ENCODE results near the gene LRRC4C.

LRRC4C gene

DNA sequence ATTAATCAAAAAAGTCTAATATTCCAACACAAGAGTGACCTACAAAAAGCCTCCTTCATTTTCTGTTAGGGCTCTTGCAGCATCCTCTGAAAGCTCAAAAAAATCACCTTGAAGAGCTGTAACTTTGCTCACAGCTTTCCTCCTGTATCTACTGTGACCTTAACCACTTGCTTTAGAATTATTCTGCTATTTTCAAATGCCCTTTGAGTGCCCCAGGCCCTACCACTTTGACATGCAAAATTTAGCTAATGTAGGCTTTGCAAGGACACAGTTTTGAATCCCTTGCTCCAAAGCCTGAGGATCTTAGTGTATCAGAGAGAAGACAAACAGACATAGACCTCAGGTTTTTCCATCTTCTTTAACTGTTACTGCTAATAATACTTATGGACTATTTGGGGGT lies 253.1 kb downstream of the LRRC4C start:
- TF ChIP-seq, protein P1, sequence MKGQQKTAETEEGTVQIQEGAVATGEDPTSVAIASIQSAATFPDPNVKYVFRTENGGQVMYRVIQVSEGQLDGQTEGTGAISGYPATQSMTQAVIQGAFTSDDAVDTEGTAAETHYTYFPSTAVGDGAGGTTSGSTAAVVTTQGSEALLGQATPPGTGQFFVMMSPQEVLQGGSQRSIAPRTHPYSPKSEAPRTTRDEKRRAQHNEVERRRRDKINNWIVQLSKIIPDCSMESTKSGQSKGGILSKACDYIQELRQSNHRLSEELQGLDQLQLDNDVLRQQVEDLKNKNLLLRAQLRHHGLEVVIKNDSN (IDR thresholded peaks at IDR 0.05), result no peak
- TF ChIP-seq EGR1 (IDR thresholded peaks at IDR 0.05), result no peak
- no peak for TF ChIP-seq RAD21 (IDR thresholded peaks at IDR 0.05; ENCODE audit: low read depth)
- TF ChIP-seq TAF1 (IDR thresholded peaks at IDR 0.05; ENCODE audit: low read depth), result no peak
- TF ChIP-seq FOXM1 (IDR thresholded peaks at IDR 0.05; ENCODE audit: borderline replicate concordance, low read depth), result no peak
- no peak for TF ChIP-seq TEAD4 (IDR thresholded peaks at IDR 0.05)
- no peak for TF ChIP-seq TCF12 (IDR thresholded peaks at IDR 0.05; ENCODE audit: low read depth)
- no peak for TF ChIP-seq EP300 (IDR thresholded peaks at IDR 0.05; ENCODE audit: borderline replicate concordance)
- TF ChIP-seq NFIC (IDR thresholded peaks at IDR 0.05), result no peak
- no peak for TF ChIP-seq CREB1 (IDR thresholded peaks at IDR 0.05; ENCODE audit: low read depth)
- no peak for TF ChIP-seq REST (IDR thresholded peaks at IDR 0.05; ENCODE audit: low read depth)
- TF ChIP-seq, protein P2, sequence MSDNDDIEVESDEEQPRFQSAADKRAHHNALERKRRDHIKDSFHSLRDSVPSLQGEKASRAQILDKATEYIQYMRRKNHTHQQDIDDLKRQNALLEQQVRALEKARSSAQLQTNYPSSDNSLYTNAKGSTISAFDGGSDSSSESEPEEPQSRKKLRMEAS (IDR thresholded peaks at IDR 0.05), result no peak
- TF ChIP-seq CEBPB (IDR thresholded peaks at IDR 0.05), result no peak
- TF ChIP-seq YY1 (IDR thresholded peaks at IDR 0.05; ENCODE audit: low read depth), result no peak
- TF ChIP-seq ZBTB7A (IDR thresholded peaks at IDR 0.05; ENCODE audit: low read depth), result no peak

DNA sequence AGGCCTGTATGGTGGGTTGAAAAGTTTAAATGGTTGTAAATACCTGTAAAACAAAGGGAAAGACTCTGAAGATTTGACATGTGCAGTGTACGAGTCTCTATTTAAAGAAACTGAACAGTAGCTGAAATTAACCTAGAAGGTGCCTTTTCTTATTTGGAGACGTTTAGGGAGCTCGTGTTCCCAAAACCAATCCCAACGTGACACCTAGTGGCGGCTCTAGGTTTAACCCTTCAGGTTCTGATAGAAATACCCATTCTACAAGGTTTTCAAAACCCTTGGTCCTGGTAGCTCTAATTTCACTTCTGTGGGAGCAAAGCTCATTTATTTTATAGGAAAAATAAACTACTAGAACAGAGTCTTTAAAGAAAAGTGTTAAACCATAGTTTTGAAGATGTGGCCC lies 258.3 kb downstream of the LRRC4C start:
- TF ChIP-seq, protein P1 (IDR thresholded peaks at IDR 0.05), result no peak
- TF ChIP-seq RAD21 (IDR thresholded peaks at IDR 0.05; ENCODE audit: low read depth), result peak; percentile 18; the same call in 1 of the 2 replicates

GRCh38 chr11:41190437-41191082 lies 268.9 kb downstream of the LRRC4C start:
- TF ChIP-seq, protein P1 (IDR thresholded peaks at IDR 0.05), result no peak
- TF ChIP-seq REST (IDR thresholded peaks at IDR 0.05; ENCODE audit: low read depth) (no peak), TEAD4 (IDR thresholded peaks at IDR 0.05) (no peak), ZBTB7A (IDR thresholded peaks at IDR 0.05; ENCODE audit: low read depth) (no peak), YY1 (IDR thresholded peaks at IDR 0.05; ENCODE audit: low read depth) (no peak)

- TF ChIP-seq TCF12 (IDR thresholded peaks at IDR 0.05; ENCODE audit: low read depth) (no peak), EGR1 (IDR thresholded peaks at IDR 0.05) (no peak), EP300 (IDR thresholded peaks at IDR 0.05; ENCODE audit: borderline replicate concordance) (no peak), REST (IDR thresholded peaks at IDR 0.05; ENCODE audit: low read depth) (no peak), FOXM1 (IDR thresholded peaks at IDR 0.05; ENCODE audit: borderline replicate concordance, low read depth) (no peak)
- TF ChIP-seq, protein P1 (IDR thresholded peaks at IDR 0.05), result no peak
Observed at GRCh38 chr11:41189701-41190436, 269.6 kb downstream of the LRRC4C start.
